GM12892 (cell line): ENCODE measurements around the gene LIN7B.

ENCODE experiments used
- POLR2A ChIP-seq: IDR thresholded peaks from 2 replicates; pipeline ENCODE4 v1.6.1; 2011; ENCODE audit warnings: low read depth, low read length, control low read depth
- POLR2AphosphoS5 ChIP-seq: IDR thresholded peaks from 2 replicates; pipeline ENCODE4 v1.6.1; 2011; ENCODE audit warnings: low read depth, low read length, control low read depth
- TAF1 ChIP-seq: IDR thresholded peaks from 2 replicates; pipeline ENCODE4 v1.6.1; 2011; ENCODE audit warnings: low read depth, mild to moderate bottlenecking, control low read depth, low read length, borderline replicate concordance

DNA sequence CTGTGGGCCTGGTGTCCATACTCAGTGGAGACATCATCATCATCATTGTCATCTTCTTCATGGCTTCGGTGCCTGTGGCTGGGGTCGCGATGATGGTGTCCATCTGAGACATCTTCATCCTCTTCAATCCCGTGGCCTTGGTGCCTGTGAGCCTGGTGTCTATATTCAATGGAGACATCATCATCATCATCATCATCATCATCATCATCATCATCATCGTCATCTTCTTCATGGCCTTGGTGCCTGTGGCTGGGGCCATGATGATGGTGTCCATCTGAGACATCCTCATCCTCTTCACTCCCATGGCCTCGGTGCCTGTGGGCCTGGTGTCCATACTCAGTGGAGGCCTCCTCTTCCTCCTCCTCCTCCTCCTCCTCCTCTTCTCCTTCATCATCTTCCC, 40.1 kb downstream of the LIN7B start:
- TF ChIP-seq POLR2A (no peak), POLR2AphosphoS5 (no peak), TAF1 (no peak)
